WTC11 (cell line): Measurements from ENCODE around the gene PLPP1.

Source experiments
- ATF3 ChIP-seq: sonication (generic); formaldehyde crosslinking; conservative IDR thresholded peaks from 2 replicates; pipeline ENCODE4 v1.8.1; 2022; ENCODE audit warnings: mild to moderate bottlenecking, missing genetic modification reagents
- ATF6 ChIP-seq: sonication (generic); formaldehyde crosslinking; IDR thresholded peaks from 2 replicates; pipeline ENCODE4 v1.8.1; 2023; ENCODE audit warnings: mild to moderate bottlenecking, missing genetic modification reagents
- FOXJ3 ChIP-seq: sonication (generic); formaldehyde crosslinking; IDR thresholded peaks from 2 replicates; pipeline ENCODE4 v1.9.0; 2021; ENCODE audit warnings: missing genetic modification reagents, mild to moderate bottlenecking, borderline replicate concordance
- GRHL2 ChIP-seq: fragments of 250-450 bp; sonication (Bioruptor Pico); IDR thresholded peaks from 2 replicates; pipeline ENCODE4 v1.8.0; 2022; ENCODE audit warnings: mild to moderate bottlenecking, moderate library complexity; ENCODE audit not compliant: insufficient replicate concordance, severe bottlenecking
- TCF7 ChIP-seq: sonication (generic); formaldehyde crosslinking; IDR thresholded peaks from 2 replicates; pipeline ENCODE4 v1.8.0; 2022; ENCODE audit warnings: mild to moderate bottlenecking, low read depth, missing genetic modification reagents, moderate library complexity
- TEAD1 ChIP-seq: sonication (generic); formaldehyde crosslinking; IDR thresholded peaks from 2 replicates; pipeline ENCODE4 v1.8.0; 2022; ENCODE audit warnings: mild to moderate bottlenecking, missing genetic modification reagents
- ZBTB21 ChIP-seq: sonication (generic); formaldehyde crosslinking; IDR thresholded peaks from 2 replicates; pipeline ENCODE4 v1.8.1; 2023; ENCODE audit warnings: mild to moderate bottlenecking, missing genetic modification reagents, borderline replicate concordance
- ZNF138 ChIP-seq: sonication (generic); formaldehyde crosslinking; conservative IDR thresholded peaks from 2 replicates; pipeline ENCODE4 v1.8.1; 2022; ENCODE audit warnings: mild to moderate bottlenecking, moderate library complexity, missing genetic modification reagents
- ZNF416 ChIP-seq: fragments of 250-450 bp; sonication (Bioruptor Pico); IDR thresholded peaks from 2 replicates; pipeline ENCODE4 v1.9.0; 2021; ENCODE audit warnings: mild to moderate bottlenecking, inconsistent platforms
- TF ChIP-seq, protein P1 (sequence below): fragments of 200-600 bp; IDR thresholded peaks from 2 replicates; pipeline ENCODE4 v1.8.0; 2022; ENCODE audit warnings: antibody characterized with exemption
- TF ChIP-seq, protein P2 (sequence below): fragments of 250-450 bp; sonication (Bioruptor Pico); IDR thresholded peaks from 2 replicates; pipeline ENCODE4 v1.9.0; 2021; ENCODE audit warnings: mild to moderate bottlenecking
- TF ChIP-seq, protein P3 (sequence below): sonication (generic); formaldehyde crosslinking; IDR thresholded peaks from 2 replicates; pipeline ENCODE4 v1.8.1; 2022; ENCODE audit warnings: mild to moderate bottlenecking, moderate library complexity, missing genetic modification reagents

DNA sequence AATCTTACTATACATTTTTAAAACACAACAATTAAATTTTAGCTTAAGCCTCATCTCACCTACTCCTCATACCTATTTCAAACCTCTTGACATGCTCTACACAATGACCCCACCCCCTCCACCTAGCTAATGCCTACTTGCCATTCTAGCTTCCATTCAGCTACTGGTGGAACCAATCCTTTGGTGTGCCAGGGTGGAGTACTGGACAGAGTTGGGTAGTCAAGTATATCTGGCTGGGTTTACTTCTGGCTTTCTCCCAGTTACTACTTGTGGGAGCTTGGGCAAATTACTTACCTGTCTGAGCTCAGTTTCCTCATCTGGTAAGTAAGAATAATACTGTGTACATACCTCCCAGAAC lies 24.3 kb downstream of the PLPP1 start:
- no peak for TF ChIP-seq TCF7
- TF ChIP-seq, protein P1, sequence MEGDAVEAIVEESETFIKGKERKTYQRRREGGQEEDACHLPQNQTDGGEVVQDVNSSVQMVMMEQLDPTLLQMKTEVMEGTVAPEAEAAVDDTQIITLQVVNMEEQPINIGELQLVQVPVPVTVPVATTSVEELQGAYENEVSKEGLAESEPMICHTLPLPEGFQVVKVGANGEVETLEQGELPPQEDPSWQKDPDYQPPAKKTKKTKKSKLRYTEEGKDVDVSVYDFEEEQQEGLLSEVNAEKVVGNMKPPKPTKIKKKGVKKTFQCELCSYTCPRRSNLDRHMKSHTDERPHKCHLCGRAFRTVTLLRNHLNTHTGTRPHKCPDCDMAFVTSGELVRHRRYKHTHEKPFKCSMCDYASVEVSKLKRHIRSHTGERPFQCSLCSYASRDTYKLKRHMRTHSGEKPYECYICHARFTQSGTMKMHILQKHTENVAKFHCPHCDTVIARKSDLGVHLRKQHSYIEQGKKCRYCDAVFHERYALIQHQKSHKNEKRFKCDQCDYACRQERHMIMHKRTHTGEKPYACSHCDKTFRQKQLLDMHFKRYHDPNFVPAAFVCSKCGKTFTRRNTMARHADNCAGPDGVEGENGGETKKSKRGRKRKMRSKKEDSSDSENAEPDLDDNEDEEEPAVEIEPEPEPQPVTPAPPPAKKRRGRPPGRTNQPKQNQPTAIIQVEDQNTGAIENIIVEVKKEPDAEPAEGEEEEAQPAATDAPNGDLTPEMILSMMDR = no peak
- TF ChIP-seq TEAD1 (CRISPR knock-in tag) = no peak
- TF ChIP-seq ZNF138 (CRISPR knock-in tag) = no peak
- no peak for TF ChIP-seq FOXJ3 (CRISPR knock-in tag)
- no peak for TF ChIP-seq GRHL2 (CRISPR knock-in tag)
- TF ChIP-seq, protein P2, sequence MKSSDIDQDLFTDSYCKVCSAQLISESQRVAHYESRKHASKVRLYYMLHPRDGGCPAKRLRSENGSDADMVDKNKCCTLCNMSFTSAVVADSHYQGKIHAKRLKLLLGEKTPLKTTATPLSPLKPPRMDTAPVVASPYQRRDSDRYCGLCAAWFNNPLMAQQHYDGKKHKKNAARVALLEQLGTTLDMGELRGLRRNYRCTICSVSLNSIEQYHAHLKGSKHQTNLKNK = no peak
- TF ChIP-seq ATF6 (CRISPR knock-in tag) = no peak
- TF ChIP-seq, protein P3, sequence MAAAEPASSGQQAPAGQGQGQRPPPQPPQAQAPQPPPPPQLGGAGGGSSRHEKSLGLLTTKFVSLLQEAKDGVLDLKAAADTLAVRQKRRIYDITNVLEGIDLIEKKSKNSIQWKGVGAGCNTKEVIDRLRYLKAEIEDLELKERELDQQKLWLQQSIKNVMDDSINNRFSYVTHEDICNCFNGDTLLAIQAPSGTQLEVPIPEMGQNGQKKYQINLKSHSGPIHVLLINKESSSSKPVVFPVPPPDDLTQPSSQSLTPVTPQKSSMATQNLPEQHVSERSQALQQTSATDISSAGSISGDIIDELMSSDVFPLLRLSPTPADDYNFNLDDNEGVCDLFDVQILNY = no peak
- TF ChIP-seq ATF3 (CRISPR knock-in tag) = no peak
- no peak for TF ChIP-seq ZNF416 (CRISPR knock-in tag)
- no peak for TF ChIP-seq ZBTB21
